ACHN (cell line): ENCODE results near the gene LCMT2.
A peak's percentile ranks its signal among the peaks of the same experiment; 100 is the strongest.

Experiments
- DNase-seq: peaks from one replicate; pipeline ENCODE4 v3.0.0-alpha.2; 2015
- in situ Hi-C: cut with HindIII; loops from 2 replicates; pipeline ENCODE4 v1.10.0; 2017; ENCODE audit warnings: low sequenced_read_pairs, low pct_ligation_motif_present, low pct_unique_long_range_greater_than_20kb

LCMT2 gene, protein sequence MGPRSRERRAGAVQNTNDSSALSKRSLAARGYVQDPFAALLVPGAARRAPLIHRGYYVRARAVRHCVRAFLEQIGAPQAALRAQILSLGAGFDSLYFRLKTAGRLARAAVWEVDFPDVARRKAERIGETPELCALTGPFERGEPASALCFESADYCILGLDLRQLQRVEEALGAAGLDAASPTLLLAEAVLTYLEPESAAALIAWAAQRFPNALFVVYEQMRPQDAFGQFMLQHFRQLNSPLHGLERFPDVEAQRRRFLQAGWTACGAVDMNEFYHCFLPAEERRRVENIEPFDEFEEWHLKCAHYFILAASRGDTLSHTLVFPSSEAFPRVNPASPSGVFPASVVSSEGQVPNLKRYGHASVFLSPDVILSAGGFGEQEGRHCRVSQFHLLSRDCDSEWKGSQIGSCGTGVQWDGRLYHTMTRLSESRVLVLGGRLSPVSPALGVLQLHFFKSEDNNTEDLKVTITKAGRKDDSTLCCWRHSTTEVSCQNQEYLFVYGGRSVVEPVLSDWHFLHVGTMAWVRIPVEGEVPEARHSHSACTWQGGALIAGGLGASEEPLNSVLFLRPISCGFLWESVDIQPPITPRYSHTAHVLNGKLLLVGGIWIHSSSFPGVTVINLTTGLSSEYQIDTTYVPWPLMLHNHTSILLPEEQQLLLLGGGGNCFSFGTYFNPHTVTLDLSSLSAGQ

GRCh38 chr15:43329960-43330779 lies at the start of gene LCMT2:
Gene LCMT2 (minus strand): TSS chr15:43330573. CDS start chr15:43330489, 84 bp downstream.
- DNase-seq, result peak; percentile 91
- in situ Hi-C loops, result no loop called here

GRCh38 chr15:43378601-43379000 lies 48.2 kb upstream of the LCMT2 start:
- in situ Hi-C loops, result no loop called here

DNA sequence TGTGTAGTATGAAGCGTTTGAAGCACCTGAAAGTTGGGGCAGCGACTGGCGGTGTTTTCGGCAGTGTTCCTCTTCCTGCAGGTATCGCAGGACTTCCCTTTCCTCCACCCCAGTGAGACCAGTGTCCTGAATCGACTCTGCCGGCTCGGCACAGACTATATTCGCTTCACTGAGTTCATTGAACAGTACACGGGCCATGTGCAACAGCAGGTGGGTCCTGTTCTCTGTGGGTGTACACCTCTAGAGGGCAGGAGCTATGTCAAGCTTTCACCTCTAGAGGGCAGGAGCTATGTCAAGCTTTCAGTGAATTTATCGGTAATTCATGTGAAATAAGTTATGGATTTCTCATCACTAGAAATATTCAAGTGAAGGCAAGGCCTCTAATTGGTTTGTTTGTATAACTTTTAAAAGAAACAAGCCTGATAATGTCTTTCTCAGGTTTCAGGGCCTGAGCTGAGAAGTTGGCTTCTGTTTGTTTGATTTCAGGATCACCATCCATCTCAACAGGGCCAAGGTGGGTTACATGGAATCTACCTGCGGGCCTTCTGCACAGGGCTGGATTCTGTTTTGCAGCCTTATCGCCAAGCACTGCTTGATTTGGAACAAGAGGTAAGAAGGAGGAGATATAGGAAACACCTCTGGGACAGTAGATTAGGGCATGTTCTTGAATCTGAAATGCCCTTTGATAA lies 45.8 kb upstream of the LCMT2 start:
- peak; percentile 35 for DNase-seq

More at GRCh38 chr15:43378601-43379000, 48.2 kb upstream of the LCMT2 start:
- DNase-seq, result no peak

GRCh38 chr15:43370975-43371974 lies 40.9 kb upstream of the LCMT2 start, which contains the start of the genes TUBGCP4 and ZSCAN29:
Gene TUBGCP4 (plus strand): TSS chr15:43371101. CDS start chr15:43371355, 254 bp downstream.
Gene ZSCAN29 (minus strand): TSS chr15:43371043. CDS start chr15:43369913, 1,130 bp downstream.
- DNase-seq, result peak; percentile 76
- in situ Hi-C loops, result no loop called here

More for the DNA sequence above, 45.8 kb upstream of the LCMT2 start:
- in situ Hi-C loops, result no loop called here

DNA sequence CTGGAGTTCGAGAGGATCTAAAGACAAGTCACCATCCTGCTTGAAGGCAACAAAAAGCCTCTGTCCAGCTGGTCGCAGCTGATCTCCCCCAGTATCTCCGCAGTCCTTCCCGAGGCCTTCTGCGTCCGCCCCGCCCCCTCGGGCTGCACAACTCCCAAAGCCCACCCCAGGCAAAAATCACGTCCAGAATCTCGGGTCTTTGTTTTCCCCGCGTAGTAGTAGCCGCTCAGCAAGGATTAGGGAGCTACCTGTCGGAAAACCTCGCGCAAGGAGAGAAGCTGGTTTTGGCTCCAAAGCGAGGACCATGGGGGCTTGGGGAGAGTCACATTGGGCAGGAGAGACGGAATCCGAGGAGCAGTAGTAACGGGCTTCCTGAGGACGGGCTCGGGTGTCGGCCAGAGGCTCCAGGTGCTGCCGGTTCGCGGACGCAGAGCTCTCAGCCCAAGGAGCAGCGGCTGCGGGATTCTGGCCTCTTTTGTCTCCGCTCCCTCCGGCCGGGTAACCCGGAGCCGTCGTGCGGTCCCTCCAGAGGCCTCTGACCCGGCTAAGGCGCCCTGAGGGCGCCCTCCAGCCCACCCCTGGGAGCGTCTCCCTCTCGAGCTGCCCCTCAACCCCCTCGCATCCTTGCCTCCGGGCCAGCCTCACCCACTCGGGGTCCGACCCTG lies 40.1 kb upstream of the LCMT2 start:
- DNase-seq, result peak; percentile 20
- in situ Hi-C loops, result no loop called here

DNA sequence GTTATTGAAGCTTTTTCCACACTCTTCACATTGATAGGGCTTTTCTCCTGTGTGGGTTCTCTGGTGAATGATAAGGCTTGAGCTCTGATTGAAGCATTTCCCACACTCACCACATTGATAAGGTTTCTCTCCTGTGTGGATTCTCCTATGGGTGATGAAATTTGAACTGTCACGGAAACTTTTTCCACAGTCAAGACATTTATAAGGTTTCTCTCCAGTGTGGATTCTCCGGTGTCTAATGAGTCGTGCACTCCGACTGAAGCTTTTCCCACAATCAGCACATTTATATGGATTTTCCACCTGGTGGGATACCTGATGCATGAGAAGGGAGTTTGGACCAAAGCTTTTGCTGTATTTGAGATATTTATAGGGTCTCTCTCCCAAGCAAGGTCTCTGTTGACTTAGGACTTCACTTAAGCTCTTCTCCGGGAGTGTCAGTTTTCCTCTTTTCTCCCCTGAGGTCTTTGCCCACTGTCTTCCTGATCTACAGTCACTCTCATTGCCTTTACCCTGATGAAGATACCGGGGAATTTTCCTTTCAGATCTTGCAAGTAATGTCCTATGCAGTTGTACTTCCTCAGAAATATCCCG lies 31.0 kb upstream of the LCMT2 start:
- peak; percentile 27 for DNase-seq
- in situ Hi-C loops, result no loop called here

DNA sequence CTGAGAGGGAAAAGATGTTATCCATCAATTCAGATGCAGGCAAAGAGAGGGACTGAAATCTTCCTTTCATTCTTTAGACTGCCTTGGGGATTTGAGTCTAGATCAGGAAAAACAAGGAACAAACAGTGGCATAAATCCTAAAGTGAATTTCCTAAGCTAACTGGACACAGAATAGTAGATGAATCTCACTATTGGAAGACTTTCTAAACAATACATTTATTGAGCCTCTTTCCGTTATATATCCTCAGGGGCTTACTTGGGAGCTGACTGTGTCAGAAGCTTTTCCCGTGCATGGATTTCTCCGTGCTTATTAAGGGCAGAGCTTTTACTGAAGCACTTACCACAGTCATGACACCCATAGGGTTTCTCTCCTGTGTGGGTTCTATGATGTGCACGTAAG lies 30.4 kb upstream of the LCMT2 start:
- DNase-seq, result no peak
- in situ Hi-C loops, result no loop called here

- in situ Hi-C loops, result no loop called here
- DNase-seq, result no peak
These were observed 22.5 kb upstream of the LCMT2 start for GRCh38 chr15:43352693-43353382.

GRCh38 chr15:43347114-43347513 lies 16.7 kb upstream of the LCMT2 start:
- in situ Hi-C loops, result no loop called here
- DNase-seq, result no peak

DNA sequence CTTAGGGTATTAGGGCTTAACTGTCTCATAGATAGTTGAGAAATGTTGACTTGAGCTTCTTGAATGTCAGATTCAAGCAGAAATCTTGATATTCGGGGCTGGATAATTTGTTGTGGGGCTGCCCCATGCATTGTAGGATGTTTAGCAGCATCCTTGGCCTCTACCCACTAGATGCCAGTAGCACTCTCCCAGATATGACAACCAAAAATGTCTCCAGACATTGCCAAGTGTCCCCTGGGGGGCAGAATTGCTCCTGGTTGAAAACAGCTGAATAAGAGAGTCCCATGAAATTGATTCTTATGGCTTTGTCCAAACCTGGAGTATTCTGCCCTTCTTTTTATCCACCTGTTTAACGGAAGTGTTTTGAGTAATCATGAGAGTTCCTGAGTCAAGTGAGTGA lies 15.9 kb upstream of the LCMT2 start:
- DNase-seq, result no peak
- in situ Hi-C loops, result no loop called here

- in situ Hi-C loops, result no loop called here
- no peak for DNase-seq
These were observed 361 bp upstream of the LCMT2 start for GRCh38 chr15:43330780-43331087.

DNA sequence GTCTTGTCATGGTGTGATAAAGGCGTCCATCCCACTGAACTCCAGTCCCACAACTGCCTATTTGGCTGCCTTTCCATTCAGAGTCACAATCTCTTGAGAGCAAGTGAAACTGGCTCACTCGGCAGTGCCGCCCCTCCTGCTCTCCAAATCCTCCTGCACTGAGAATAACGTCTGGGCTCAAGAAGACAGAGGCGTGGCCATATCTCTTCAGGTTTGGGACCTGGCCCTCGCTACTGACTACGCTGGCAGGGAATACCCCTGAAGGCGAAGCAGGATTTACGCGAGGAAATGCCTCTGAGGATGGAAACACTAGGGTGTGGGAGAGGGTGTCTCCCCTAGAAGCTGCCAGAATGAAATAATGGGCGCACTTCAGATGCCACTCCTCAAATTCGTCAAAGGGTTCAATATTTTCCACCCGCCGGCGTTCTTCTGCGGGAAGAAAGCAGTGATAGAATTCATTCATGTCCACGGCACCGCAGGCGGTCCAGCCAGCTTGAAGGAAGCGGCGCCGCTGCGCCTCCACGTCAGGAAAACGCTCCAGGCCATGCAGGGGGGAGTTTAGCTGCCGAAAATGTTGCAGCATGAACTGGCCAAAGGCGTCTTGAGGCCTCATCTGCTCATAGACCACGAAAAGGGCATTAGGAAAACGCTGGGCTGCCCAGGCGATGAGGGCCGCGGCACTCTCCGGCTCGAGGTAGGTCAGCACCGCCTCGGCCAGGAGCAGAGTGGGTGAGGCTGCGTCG lies 985 bp downstream of the LCMT2 start:
- in situ Hi-C loops, result no loop called here
- DNase-seq, result no peak

- in situ Hi-C loops, result no loop called here
- DNase-seq, result no peak
These were observed 5.2 kb downstream of the LCMT2 start for GRCh38 chr15:43325039-43325684.

DNA sequence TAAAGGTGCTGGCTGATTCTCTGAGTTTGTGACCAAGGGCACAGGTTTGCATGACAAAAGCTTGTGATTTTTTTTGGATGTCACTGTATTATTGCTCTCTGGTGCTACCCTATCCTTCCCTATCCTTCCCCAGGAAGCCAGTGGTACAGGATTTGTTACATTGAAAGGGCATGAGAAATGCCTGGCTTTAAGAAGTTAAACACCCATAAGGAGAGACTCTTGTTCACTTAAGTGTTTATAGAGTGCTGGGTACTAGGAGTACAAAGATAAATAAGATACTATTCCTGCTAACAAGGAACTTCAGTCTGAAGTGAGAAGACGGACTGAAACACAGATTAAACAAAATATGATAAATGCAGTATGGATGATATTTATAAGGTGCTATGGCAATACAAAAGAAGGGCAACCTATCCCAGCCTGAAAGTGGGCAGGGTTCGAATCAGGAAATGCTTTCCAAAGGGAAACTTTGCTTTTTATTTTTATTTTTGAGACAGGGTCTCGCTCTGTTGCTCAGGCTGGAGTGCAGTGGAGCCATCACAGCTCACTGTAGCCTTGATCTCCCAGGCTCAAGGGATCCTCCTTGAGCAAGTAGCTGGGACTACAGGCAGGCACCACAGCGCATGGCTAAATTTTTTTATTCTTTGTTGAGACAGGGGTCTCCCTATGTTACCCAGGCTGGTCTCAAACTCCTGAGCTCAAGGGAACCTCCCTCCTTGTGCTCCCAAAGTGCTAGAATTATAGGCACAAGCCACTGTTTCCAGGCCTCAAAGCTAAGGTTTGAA lies 11.2 kb downstream of the LCMT2 start:
- in situ Hi-C loops, result no loop called here

More for the DNA sequence above, 11.2 kb downstream of the LCMT2 start:
- DNase-seq, result no peak
